Measurements from ENCODE around the gene UCK1.

The UCK1 gene

DNA sequence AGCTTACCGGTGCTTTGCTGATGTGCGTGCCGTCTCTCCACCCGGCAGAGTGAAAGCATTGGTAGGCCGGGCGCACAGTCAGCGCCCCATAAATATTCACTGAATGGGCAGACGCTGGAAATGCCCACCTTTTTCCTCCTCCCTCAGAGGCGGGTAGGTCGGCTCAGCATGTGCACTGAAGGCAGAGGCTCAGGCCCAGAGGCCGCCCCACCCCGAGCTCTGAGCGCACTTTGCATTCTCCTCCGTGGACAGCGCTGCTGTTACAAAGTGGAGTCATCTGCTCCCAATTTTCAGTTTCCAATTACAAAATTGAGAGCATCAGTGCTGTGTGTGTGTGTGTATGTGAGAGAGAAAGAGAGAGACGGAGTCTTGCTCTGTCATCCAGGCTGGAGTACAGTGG, 10.6 kb downstream of the UCK1 start:
- TF ChIP-seq CTCF (IDR thresholded peaks at IDR 0.05; ENCODE audit: borderline replicate concordance, extremely low read depth, low read length, poor library complexity, severe bottlenecking) (no peak), EZH2 (IDR thresholded peaks at IDR 0.05; ENCODE audit: borderline replicate concordance, low read depth, low read length, severe bottlenecking) (no peak)
- Histone ChIP-seq H3K9me3 (ENCODE audit: insufficient read depth, low read length, severe bottlenecking) (no peaks in the 10 kb centered on the region), H3K27ac (ENCODE audit: low read length) (no peak overlapping the region), H4K20me1 (ENCODE audit: insufficient read depth, low read length) (0 out of 2 replicates have a peak, but pooled peaks cover 2% of the 10 kb centered on the region), H3K4me1 (ENCODE audit: insufficient read depth, low read length) (no peaks in the 10 kb centered on the region), H3K79me2 (ENCODE audit: insufficient read depth, low read length) (no peaks in the 10 kb centered on the region), H3K4me3 (ENCODE audit: low read depth in 1 of 2, low read length in 2 of 2) (no peak overlapping the region), H2AFZ (ENCODE audit: low read depth, low read length) (no peak overlapping the region), H3K36me3 (ENCODE audit: insufficient read depth, low read length) (peaks cover 90% of the 10 kb centered on the region), H3K27me3 (ENCODE audit: insufficient read depth, low read length, poor library complexity) (no peaks in the 10 kb centered on the region), H3K9ac (ENCODE audit: low read depth, low read length) (no peak overlapping the region), H3K4me2 (ENCODE audit: insufficient read depth, low read length) (no peak overlapping the region)
- DNase-seq (no peak), ATAC-seq (ENCODE audit: insufficient read depth, low read depth) (no peak)

DNA sequence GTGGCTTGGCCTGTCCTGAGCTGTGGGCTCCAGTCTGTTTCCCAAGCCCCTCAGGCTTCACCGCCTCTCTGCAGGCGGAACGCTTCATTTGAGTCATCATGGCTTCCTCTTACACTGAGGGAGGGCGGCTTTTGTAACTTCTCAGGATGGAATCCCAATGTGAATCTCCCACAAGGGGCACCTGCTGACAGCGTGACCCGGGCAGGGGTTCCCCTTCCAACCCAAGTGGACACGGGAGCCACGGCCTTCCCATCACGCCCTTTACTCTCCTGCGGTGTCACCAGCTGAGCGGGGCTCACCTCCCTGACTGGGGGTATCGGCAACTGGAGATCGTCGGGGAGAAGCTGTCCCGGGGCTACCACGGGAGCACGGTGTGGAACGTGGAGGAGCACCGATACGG, 12.5 kb downstream of the UCK1 start:
- Histone ChIP-seq H3K79me2 (ENCODE audit: insufficient read depth, low read length) (no peaks in the 10 kb centered on the region), H3K9me3 (ENCODE audit: insufficient read depth, low read length, severe bottlenecking) (no peaks in the 10 kb centered on the region), H3K9ac (ENCODE audit: low read depth, low read length) (no peak overlapping the region), H2AFZ (ENCODE audit: low read depth, low read length) (no peak overlapping the region), H3K4me3 (ENCODE audit: low read depth in 1 of 2, low read length in 2 of 2) (no peak overlapping the region), H3K4me2 (ENCODE audit: insufficient read depth, low read length) (no peak overlapping the region), H3K27ac (ENCODE audit: low read length) (no peak overlapping the region), H4K20me1 (ENCODE audit: insufficient read depth, low read length) (0 out of 2 replicates have a peak, but pooled peaks cover 2% of the 10 kb centered on the region), H3K36me3 (ENCODE audit: insufficient read depth, low read length) (peaks cover 82% of the 10 kb centered on the region), H3K27me3 (ENCODE audit: insufficient read depth, low read length, poor library complexity) (no peaks in the 10 kb centered on the region), H3K4me1 (ENCODE audit: insufficient read depth, low read length) (no peaks in the 10 kb centered on the region)
- DNase-seq = no peak
- ATAC-seq (ENCODE audit: insufficient read depth, low read depth) = no peak
- TF ChIP-seq EZH2 (IDR thresholded peaks at IDR 0.05; ENCODE audit: borderline replicate concordance, low read depth, low read length, severe bottlenecking) (no peak), CTCF (IDR thresholded peaks at IDR 0.05; ENCODE audit: borderline replicate concordance, extremely low read depth, low read length, poor library complexity, severe bottlenecking) (no peak)

DNA sequence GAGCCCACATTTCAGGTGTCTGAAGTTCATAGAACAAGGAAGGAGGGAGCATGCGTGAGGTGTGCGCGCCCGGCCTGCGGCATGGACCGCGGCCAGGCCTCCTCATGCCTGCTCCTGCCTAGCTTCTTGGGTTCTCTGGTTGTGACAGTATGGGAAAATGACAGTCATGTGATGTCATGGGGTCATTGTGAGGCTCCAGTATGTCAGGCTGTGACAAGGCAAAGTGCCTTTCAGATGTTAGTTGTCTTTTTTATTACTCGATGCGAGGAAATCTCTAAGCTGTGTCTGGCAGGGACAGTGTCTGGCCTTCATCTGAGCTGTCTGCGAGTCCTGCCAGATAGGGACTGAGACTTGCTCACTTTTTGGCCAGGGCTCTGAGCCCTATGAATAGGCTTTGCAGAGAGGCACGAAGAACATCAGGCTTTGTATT, 13.3 kb downstream of the UCK1 start:
- H3K27ac ChIP-seq (ENCODE audit: low read length) = no peak overlapping the region
- DNase-seq (no peak), ATAC-seq (ENCODE audit: insufficient read depth, low read depth) (no peak)
- no peak overlapping the region for H3K4me3 ChIP-seq (ENCODE audit: low read depth in 1 of 2, low read length in 2 of 2)
- peaks cover 83% of the 10 kb centered on the region for H3K36me3 ChIP-seq (ENCODE audit: insufficient read depth, low read length)
- H4K20me1 ChIP-seq (ENCODE audit: insufficient read depth, low read length) = no peaks in the 10 kb centered on the region
- H2AFZ ChIP-seq (ENCODE audit: low read depth, low read length) = no peak overlapping the region
- no peak for TF ChIP-seq CTCF (IDR thresholded peaks at IDR 0.05; ENCODE audit: borderline replicate concordance, extremely low read depth, low read length, poor library complexity, severe bottlenecking)
- no peak for TF ChIP-seq EZH2 (IDR thresholded peaks at IDR 0.05; ENCODE audit: borderline replicate concordance, low read depth, low read length, severe bottlenecking)
- no peak overlapping the region for H3K9ac ChIP-seq (ENCODE audit: low read depth, low read length)
- no peaks in the 10 kb centered on the region for H3K4me1 ChIP-seq (ENCODE audit: insufficient read depth, low read length)
- no peaks in the 10 kb centered on the region for H3K79me2 ChIP-seq (ENCODE audit: insufficient read depth, low read length)
- H3K4me2 ChIP-seq (ENCODE audit: insufficient read depth, low read length) = no peak overlapping the region
- no peaks in the 10 kb centered on the region for H3K9me3 ChIP-seq (ENCODE audit: insufficient read depth, low read length, severe bottlenecking)
- no peaks in the 10 kb centered on the region for H3K27me3 ChIP-seq (ENCODE audit: insufficient read depth, low read length, poor library complexity)

DNA sequence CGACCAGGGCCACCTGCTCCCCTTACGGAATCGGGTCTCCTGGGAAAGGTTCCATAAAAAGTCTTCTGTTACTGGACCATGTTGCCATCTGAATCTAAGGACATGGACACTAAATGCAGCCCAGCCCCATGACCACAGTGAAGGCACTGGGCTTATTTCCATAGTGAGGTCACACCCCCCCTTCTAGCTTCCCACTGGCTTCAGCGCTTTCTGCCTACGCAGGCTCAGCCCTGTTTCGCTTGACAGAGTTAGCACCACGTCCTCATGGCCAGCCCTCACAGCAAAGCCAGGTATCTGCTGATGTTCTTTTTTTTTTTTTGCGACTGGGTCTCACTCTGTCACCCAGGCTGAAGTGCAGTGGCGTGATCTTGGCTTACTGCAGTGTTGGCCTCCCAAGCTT, 14.1 kb downstream of the UCK1 start:
- ATAC-seq (ENCODE audit: insufficient read depth, low read depth) (no peak), DNase-seq (no peak)
- H3K36me3 ChIP-seq (ENCODE audit: insufficient read depth, low read length) = peaks cover 82% of the 10 kb centered on the region
- H3K27me3 ChIP-seq (ENCODE audit: insufficient read depth, low read length, poor library complexity) = no peaks in the 10 kb centered on the region
- no peaks in the 10 kb centered on the region for H3K79me2 ChIP-seq (ENCODE audit: insufficient read depth, low read length)
- no peak overlapping the region for H3K4me2 ChIP-seq (ENCODE audit: insufficient read depth, low read length)
- H3K4me1 ChIP-seq (ENCODE audit: insufficient read depth, low read length) = no peaks in the 10 kb centered on the region
- H3K27ac ChIP-seq (ENCODE audit: low read length) = no peak overlapping the region
- TF ChIP-seq EZH2 (IDR thresholded peaks at IDR 0.05; ENCODE audit: borderline replicate concordance, low read depth, low read length, severe bottlenecking) (no peak), CTCF (IDR thresholded peaks at IDR 0.05; ENCODE audit: borderline replicate concordance, extremely low read depth, low read length, poor library complexity, severe bottlenecking) (no peak)
- no peak overlapping the region for H3K9ac ChIP-seq (ENCODE audit: low read depth, low read length)
- no peak overlapping the region for H3K4me3 ChIP-seq (ENCODE audit: low read depth in 1 of 2, low read length in 2 of 2)
- no peaks in the 10 kb centered on the region for H4K20me1 ChIP-seq (ENCODE audit: insufficient read depth, low read length)
- no peaks in the 10 kb centered on the region for H3K9me3 ChIP-seq (ENCODE audit: insufficient read depth, low read length, severe bottlenecking)
- no peak overlapping the region for H2AFZ ChIP-seq (ENCODE audit: low read depth, low read length)
